GM23338 (cell line): ENCODE results near the gene ACTR5. TPM values are rescaled to one million over a fixed set of nuclear protein-coding genes. Genes with fewer than 3 reads are reported as not detected.

ENCODE experiments used
- ATAC-seq: fragments of 200-7000 bp; cut with Tn5 transposase; 3 replicates; pipeline ENCODE4 v1.9.1; 2020
- DNase-seq: peaks from one replicate; pipeline ENCODE4 v3.0.0-alpha.2; 2015; ENCODE audit warnings: low spot score
- H2AFZ ChIP-seq: fragments of 200-600 bp; sonication (generic); 2 replicates; pipeline ENCODE4 v1.8.0; 2016; ENCODE audit warnings: antibody characterized with exemption, mild to moderate bottlenecking, moderate library complexity
- H3F3A ChIP-seq: fragments of 200-600 bp; sonication (generic); replicated peaks from 2 replicates; pipeline ENCODE4 v1.8.0; 2017; ENCODE audit warnings: antibody characterized with exemption, mixed run types, low read depth
- H3K27ac ChIP-seq: fragments of 200-600 bp; sonication (generic); 2 replicates; pipeline ENCODE4 v1.6.1; 2016; ENCODE audit warnings: low read depth
- H3K27me3 ChIP-seq: fragments of 200-600 bp; sonication (generic); 2 replicates; pipeline ENCODE4 v1.8.0; 2016; ENCODE audit warnings: mild to moderate bottlenecking, mixed run types, moderate library complexity; ENCODE audit not compliant: insufficient read depth
- H3K36me3 ChIP-seq: fragments of 200-600 bp; sonication (generic); 2 replicates; pipeline ENCODE4 v1.8.0; 2016; ENCODE audit warnings: mild to moderate bottlenecking; ENCODE audit not compliant: insufficient read depth
- H3K4me1 ChIP-seq: fragments of 200-600 bp; sonication (generic); 2 replicates; pipeline ENCODE4 v1.8.0; 2016; ENCODE audit warnings: mild to moderate bottlenecking, moderate library complexity; ENCODE audit not compliant: insufficient read depth
- H3K4me2 ChIP-seq: fragments of 200-600 bp; sonication (generic); 2 replicates; pipeline ENCODE4 v1.7.1; 2017; ENCODE audit warnings: mixed run types
- H3K4me3 ChIP-seq: fragments of 200-600 bp; sonication (generic); 2 replicates; pipeline ENCODE4 v1.6.1; 2016; ENCODE audit warnings: mixed run types
- H3K79me2 ChIP-seq: fragments of 200-600 bp; sonication (generic); replicated peaks from 2 replicates; pipeline ENCODE4 v1.8.0; 2017; ENCODE audit warnings: mild to moderate bottlenecking; ENCODE audit not compliant: insufficient read depth
- H3K9me2 ChIP-seq: fragments of 200-600 bp; sonication (generic); 2 replicates; pipeline ENCODE4 v1.8.0; 2017; ENCODE audit not compliant: insufficient read depth
- H4K20me1 ChIP-seq: fragments of 200-600 bp; sonication (generic); replicated peaks from 2 replicates; pipeline ENCODE4 v1.8.0; 2017; ENCODE audit warnings: mild to moderate bottlenecking; ENCODE audit not compliant: insufficient read depth
- H3K27ac Mint-ChIP-seq: 2 replicates; pipeline ENCODE4 v1.8.0; 2020; ENCODE audit warnings: inconsistent platforms, mild to moderate bottlenecking, moderate library complexity, mixed read lengths
- H3K27me3 Mint-ChIP-seq: 3 replicates; pipeline ENCODE4 v1.8.0; 2022; ENCODE audit warnings: low read depth, mild to moderate bottlenecking, moderate library complexity, mixed read lengths, inconsistent platforms; ENCODE audit not compliant: insufficient read depth, poor library complexity
- H3K36me3 Mint-ChIP-seq: 3 replicates; pipeline ENCODE4 v1.8.0; 2021; ENCODE audit warnings: low read depth, mild to moderate bottlenecking, inconsistent platforms, moderate library complexity, mixed read lengths
- H3K4me1 Mint-ChIP-seq: 3 replicates; pipeline ENCODE4 v1.8.0; 2020; ENCODE audit warnings: mild to moderate bottlenecking, inconsistent platforms, mixed read lengths
- H3K4me3 Mint-ChIP-seq: 3 replicates; pipeline ENCODE4 v1.8.0; 2021; ENCODE audit warnings: moderate library complexity, mild to moderate bottlenecking, inconsistent platforms, mixed read lengths
- H3K9me3 Mint-ChIP-seq: 3 replicates; pipeline ENCODE4 v1.8.0; 2020; ENCODE audit warnings: moderate library complexity, mild to moderate bottlenecking, inconsistent platforms, mixed read lengths
- EZH2 ChIP-seq: fragments of 200-600 bp; sonication (generic); IDR thresholded peaks from one replicate; pipeline ENCODE4 v1.8.0; 2017; ENCODE audit warnings: antibody characterized with exemption, mild to moderate bottlenecking, low read depth; ENCODE audit not compliant: unreplicated experiment
- EZH2phosphoT487 ChIP-seq: fragments of 200-600 bp; sonication (generic); IDR thresholded peaks from one replicate; pipeline ENCODE4 v1.8.1; 2018; ENCODE audit warnings: antibody characterized with exemption; ENCODE audit not compliant: unreplicated experiment
- JUNB ChIP-seq: IDR thresholded peaks from one replicate; pipeline ENCODE4 v1.6.1; 2016; ENCODE audit warnings: antibody characterized with exemption; ENCODE audit not compliant: unreplicated experiment
- NANOG ChIP-seq: IDR thresholded peaks from 2 replicates; pipeline ENCODE4 v1.6.1; 2016; ENCODE audit warnings: antibody characterized with exemption, borderline replicate concordance
- ZNF331 ChIP-seq: fragments of 250-450 bp; sonication (Bioruptor Pico); IDR thresholded peaks from 2 replicates; pipeline ENCODE4 v1.5.0; 2020; ENCODE audit warnings: low read depth, mild to moderate bottlenecking, moderate library complexity
- polyA plus RNA-seq: library from polyadenylated mRNA; unstranded; fragments of >200 nt; fragmentation: Nextera tagmentation; extraction: Ambion mirVana; gene quantifications from 2 replicates; pipeline ENCODE4 v1.2.1, GENCODE V29; 2016
- total RNA-seq: library from RNA; depleted of rRNA; stranded (reverse); fragments of >200 nt; shearing (Covaris generic); gene quantifications from 2 replicates; pipeline ENCODE4 v1.2.3, GENCODE V29; 2014
- TF ChIP-seq, protein P1 (sequence below): fragments of 250-450 bp; sonication (Bioruptor Pico); IDR thresholded peaks from 2 replicates; pipeline ENCODE4 v1.5.0; 2020; ENCODE audit warnings: mild to moderate bottlenecking, moderate library complexity
- TF ChIP-seq, protein P2 (sequence below): IDR thresholded peaks from one replicate; pipeline ENCODE4 v1.6.1; 2018; ENCODE audit warnings: antibody characterized with exemption; ENCODE audit not compliant: unreplicated experiment

Gene ACTR5
- total and polyA plus RNA-seq, 2 experiments from 2014 or later, result 8.4 to 21.8 TPM

DNA sequence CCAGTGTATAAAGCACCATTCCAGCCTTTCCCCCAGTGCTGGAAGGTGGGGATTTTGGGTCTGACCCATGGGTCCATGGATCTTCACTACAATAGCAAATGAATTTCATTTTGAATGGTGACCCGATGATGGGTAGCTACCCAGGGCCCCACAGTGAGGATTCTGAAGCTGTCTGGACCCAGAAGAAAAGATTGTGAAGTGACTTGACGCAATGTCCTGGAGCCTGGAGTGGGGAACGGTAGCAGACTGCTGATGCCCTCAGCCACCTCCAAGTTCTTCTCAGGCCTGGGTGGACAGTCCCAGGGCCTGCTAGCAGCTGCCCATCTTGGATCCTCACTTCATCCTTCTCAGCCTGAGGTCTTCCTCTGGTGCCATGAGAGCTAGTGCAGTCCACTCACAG is 47.3 kb upstream of the ACTR5 start (continued):
- TF ChIP-seq, protein P1, sequence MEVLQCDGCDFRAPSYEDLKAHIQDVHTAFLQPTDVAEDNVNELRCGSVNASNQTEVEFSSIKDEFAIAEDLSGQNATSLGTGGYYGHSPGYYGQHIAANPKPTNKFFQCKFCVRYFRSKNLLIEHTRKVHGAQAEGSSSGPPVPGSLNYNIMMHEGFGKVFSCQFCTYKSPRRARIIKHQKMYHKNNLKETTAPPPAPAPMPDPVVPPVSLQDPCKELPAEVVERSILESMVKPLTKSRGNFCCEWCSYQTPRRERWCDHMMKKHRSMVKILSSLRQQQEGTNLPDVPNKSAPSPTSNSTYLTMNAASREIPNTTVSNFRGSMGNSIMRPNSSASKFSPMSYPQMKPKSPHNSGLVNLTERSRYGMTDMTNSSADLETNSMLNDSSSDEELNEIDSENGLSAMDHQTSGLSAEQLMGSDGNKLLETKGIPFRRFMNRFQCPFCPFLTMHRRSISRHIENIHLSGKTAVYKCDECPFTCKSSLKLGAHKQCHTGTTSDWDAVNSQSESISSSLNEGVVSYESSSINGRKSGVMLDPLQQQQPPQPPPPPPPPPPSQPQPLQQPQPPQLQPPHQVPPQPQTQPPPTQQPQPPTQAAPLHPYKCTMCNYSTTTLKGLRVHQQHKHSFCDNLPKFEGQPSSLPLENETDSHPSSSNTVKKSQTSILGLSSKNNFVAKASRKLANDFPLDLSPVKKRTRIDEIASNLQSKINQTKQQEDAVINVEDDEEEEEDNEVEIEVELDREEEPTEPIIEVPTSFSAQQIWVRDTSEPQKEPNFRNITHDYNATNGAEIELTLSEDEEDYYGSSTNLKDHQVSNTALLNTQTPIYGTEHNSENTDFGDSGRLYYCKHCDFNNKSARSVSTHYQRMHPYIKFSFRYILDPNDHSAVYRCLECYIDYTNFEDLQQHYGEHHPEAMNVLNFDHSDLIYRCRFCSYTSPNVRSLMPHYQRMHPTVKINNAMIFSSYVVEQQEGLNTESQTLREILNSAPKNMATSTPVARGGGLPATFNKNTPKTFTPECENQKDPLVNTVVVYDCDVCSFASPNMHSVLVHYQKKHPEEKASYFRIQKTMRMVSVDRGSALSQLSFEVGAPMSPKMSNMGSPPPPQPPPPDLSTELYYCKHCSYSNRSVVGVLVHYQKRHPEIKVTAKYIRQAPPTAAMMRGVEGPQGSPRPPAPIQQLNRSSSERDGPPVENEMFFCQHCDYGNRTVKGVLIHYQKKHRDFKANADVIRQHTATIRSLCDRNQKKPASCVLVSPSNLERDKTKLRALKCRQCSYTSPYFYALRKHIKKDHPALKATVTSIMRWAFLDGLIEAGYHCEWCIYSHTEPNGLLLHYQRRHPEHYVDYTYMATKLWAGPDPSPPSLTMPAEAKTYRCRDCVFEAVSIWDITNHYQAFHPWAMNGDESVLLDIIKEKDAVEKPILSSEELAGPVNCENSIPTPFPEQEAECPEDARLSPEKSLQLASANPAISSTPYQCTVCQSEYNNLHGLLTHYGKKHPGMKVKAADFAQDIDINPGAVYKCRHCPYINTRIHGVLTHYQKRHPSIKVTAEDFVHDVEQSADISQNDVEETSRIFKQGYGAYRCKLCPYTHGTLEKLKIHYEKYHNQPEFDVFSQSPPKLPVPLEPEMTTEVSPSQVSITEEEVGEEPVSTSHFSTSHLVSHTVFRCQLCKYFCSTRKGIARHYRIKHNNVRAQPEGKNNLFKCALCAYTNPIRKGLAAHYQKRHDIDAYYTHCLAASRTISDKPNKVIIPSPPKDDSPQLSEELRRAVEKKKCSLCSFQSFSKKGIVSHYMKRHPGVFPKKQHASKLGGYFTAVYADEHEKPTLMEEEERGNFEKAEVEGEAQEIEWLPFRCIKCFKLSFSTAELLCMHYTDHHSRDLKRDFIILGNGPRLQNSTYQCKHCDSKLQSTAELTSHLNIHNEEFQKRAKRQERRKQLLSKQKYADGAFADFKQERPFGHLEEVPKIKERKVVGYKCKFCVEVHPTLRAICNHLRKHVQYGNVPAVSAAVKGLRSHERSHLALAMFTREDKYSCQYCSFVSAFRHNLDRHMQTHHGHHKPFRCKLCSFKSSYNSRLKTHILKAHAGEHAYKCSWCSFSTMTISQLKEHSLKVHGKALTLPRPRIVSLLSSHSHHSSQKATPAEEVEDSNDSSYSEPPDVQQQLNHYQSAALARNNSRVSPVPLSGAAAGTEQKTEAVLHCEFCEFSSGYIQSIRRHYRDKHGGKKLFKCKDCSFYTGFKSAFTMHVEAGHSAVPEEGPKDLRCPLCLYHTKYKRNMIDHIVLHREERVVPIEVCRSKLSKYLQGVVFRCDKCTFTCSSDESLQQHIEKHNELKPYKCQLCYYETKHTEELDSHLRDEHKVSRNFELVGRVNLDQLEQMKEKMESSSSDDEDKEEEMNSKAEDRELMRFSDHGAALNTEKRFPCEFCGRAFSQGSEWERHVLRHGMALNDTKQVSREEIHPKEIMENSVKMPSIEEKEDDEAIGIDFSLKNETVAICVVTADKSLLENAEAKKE (CRISPR knock-in tag), result no peak
- TF ChIP-seq ZNF331 (CRISPR knock-in tag) (no peak), EZH2phosphoT487 (no peak), EZH2 (no peak)

DNA sequence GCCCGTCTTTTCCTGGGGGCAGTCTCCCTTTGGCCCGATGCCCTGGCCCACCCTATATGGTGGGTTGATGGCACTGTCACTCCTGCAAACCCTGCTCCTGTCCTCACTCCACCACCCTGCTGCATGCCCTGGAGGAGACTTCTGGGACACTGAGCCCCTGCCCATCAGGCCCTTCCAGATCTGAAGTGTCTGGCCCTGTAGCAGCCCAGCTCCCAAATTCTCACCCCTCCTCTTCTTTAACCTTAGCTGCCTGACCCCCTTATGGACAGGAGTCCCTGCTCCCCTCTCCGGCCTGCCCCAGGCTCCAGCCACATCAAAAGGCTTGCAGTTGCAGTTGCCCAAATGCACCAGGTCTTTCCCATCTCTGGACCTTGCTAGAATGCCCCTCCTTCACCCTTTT is 44.7 kb upstream of the ACTR5 start:
- Histone ChIP-seq H3K27me3 (no peaks in the 10 kb centered on the region), H2AFZ (no peak overlapping the region), H3K4me1 (peaks cover 6% of the 10 kb centered on the region; the same call in 1 of the 2 replicates), H4K20me1 (no peaks in the 10 kb centered on the region), H3K79me2 (no peaks in the 10 kb centered on the region), H3K9me2 (no peaks in the 10 kb centered on the region), H3K27ac (no peak overlapping the region), H3K36me3 (no peaks in the 10 kb centered on the region), H3K4me3 (no peak overlapping the region), H3F3A (no peaks in the 10 kb centered on the region), H3K4me2 (no peak overlapping the region)
- Mint-ChIP-seq H3K4me3 (no peak overlapping the region), H3K27me3 (peaks cover 6% of the 10 kb centered on the region), H3K27ac (no peak overlapping the region), H3K36me3 (no peaks in the 10 kb centered on the region), H3K9me3 (no peaks in the 10 kb centered on the region), H3K4me1 (peaks cover 9% of the 10 kb centered on the region; the same call in 2 of the 3 replicates)
- ATAC-seq, result no peak
- DNase-seq, result no peak
- TF ChIP-seq, protein P2, sequence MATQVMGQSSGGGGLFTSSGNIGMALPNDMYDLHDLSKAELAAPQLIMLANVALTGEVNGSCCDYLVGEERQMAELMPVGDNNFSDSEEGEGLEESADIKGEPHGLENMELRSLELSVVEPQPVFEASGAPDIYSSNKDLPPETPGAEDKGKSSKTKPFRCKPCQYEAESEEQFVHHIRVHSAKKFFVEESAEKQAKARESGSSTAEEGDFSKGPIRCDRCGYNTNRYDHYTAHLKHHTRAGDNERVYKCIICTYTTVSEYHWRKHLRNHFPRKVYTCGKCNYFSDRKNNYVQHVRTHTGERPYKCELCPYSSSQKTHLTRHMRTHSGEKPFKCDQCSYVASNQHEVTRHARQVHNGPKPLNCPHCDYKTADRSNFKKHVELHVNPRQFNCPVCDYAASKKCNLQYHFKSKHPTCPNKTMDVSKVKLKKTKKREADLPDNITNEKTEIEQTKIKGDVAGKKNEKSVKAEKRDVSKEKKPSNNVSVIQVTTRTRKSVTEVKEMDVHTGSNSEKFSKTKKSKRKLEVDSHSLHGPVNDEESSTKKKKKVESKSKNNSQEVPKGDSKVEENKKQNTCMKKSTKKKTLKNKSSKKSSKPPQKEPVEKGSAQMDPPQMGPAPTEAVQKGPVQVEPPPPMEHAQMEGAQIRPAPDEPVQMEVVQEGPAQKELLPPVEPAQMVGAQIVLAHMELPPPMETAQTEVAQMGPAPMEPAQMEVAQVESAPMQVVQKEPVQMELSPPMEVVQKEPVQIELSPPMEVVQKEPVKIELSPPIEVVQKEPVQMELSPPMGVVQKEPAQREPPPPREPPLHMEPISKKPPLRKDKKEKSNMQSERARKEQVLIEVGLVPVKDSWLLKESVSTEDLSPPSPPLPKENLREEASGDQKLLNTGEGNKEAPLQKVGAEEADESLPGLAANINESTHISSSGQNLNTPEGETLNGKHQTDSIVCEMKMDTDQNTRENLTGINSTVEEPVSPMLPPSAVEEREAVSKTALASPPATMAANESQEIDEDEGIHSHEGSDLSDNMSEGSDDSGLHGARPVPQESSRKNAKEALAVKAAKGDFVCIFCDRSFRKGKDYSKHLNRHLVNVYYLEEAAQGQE, result no peak
- TF ChIP-seq JUNB, result no peak
- no peak for TF ChIP-seq ZNF331 (CRISPR knock-in tag)
- TF ChIP-seq EZH2, result no peak
- no peak for TF ChIP-seq EZH2phosphoT487
- TF ChIP-seq NANOG, result no peak
